HG02678 (cell line): ENCODE data around the gene IFI16.
"Not testable (repeated sequence)": the region's sequence is repeated elsewhere in the genome, so short reads cannot be mapped to it uniquely, and the experiment has no call there.

Experiments used
- ATAC-seq: cut with Tn5 transposase; IDR thresholded peaks from one replicate; pipeline ENCODE4 v1.9.1; 2021; ENCODE audit warnings: mild to moderate bottlenecking, moderate library complexity; ENCODE audit not compliant: unreplicated experiment

The IFI16 gene

DNA sequence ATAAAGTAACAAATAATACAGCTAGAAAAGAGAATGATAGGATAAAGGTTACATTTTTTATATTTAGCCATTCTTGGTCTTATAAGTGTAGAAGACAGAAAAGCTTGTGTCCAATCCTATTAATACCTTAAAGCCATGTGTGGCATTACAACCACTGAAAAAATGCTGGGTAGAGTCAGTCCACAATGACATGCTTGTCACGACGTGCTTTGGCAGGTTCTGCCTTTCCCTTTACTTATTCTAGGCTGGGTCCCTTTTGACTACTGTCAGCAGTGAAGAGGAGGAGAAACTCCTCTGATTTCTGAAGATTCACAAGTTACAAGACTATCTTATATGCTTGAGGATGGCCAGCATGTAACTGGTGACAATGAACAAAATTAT is 81.5 kb downstream of the IFI16 start:
- ATAC-seq = no peak

- ATAC-seq = no peak
These were observed 81.9 kb downstream of the IFI16 start for GRCh38 chr1:159091607-159092031.

GRCh38 chr1:159092036-159092760 is 82.5 kb downstream of the IFI16 start:
- no peak for ATAC-seq

DNA sequence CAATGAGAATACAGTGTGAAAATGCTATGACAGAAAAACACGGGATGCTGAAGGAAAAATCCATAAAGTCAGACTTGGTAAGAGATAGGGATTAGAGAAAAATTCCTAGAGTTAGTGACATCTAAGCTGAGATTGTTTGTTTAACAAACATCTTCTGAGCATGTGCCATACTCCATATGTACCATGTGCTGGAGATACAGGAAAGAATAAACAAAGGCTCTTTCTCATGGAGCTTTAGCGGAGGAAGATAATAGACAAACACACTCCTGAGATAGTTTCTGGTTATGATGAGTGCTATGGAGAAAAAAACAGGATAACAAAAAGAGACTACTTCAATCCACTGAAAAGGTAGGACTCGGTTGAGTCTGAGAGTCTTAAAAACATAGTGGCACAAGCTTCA is 88.9 kb downstream of the IFI16 start:
- no peak for ATAC-seq

GRCh38 chr1:159100589-159100988 is 90.9 kb downstream of the IFI16 start:
- no peak for ATAC-seq

- not testable (repeated sequence) for ATAC-seq
These were observed 93.3 kb downstream of the IFI16 start for GRCh38 chr1:159103021-159103420.
